ENCODE results near the gene REELD1. TPM values are rescaled to one million over a fixed set of nuclear protein-coding genes. Genes with fewer than 3 reads are reported as not detected.

REELD1 gene
- total and polyA plus RNA-seq, 10 donors = 0.47 to 3.7 (median 1.4) TPM

DNA sequence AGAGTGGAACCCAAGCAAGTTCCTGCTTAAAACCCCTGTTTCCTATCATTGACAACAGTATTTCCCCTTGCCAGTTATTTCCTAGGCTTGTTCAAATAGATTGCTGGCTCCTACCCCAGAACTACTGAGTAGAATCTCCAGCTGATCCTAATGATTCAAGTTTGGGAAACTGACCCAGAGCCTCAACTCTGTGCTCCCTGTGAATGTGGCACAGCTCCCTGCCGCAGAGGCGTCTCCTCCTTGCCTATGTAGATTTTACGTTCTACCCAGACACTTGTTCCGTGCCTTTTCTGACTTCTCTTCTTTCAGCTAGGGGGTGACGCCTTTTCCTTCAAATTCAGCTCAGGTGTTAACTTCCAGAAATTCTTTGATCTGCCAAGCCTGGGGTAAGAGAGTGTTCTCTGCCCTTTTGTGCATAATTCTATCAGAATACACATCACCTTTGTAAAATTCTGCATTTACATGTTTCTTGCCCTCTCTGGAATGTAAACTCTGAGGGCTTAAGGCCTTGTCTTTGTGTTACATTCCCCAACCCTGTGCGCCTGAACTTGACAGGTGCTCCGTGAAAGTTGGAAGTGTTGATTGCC, 34.5 kb upstream of the REELD1 start:
- WGBS, 5 donors = 83 to 89% (median 86%) methylated on average over 7 of the region's 7 CpGs
- no peak for DNase-seq
- Histone ChIP-seq H3K27me3 (replicated peaks in 1 of 7) (no peaks in the 10 kb centered on the region), H3K4me3 (no peak overlapping the region), H3K36me3 (peaks cover 0 to 42% (median 10%) of the 10 kb centered on the region in 6 donors), H3K4me1 (peaks cover 26 to 72% (median 57%) of the 10 kb centered on the region in 6 donors), H3K27ac (peak overlapping the region in 1 of 8 donors; percentile 10), H3K9me3 (no peaks in the 10 kb centered on the region)
- intact Hi-C loops (cut with DNase I; ENCODE audit: low total_unique reads) = no loop called here
- no peak for TF ChIP-seq POLR2AphosphoS5 (IDR thresholded peaks at IDR 0.05)

DNA sequence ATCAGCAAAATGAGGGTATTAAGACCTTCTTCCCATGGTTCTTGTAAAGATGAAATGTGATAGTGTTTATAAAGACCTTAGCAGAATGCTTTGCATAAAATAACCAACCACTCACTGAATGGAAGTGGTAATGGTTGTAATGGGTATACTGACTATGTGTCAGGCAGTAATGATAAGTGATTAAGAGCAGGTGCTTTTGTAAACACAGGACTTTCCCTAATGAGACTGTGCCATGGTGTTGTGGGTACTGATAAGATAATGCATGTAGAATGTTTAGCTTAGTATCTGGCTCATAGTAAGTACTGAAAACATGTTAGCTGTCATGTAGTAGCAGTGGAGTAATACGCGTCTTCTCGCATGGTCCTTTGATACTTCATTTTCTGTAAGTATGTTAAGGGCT, 31.9 kb upstream of the REELD1 start:
- Histone ChIP-seq H3K4me1 (peaks cover 16 to 52% (median 39%) of the 10 kb centered on the region in 6 donors), H3K27ac (no peak overlapping the region), H3K9me3 (no peaks in the 10 kb centered on the region), H3K27me3 (replicated peaks in 1 of 7) (no peaks in the 10 kb centered on the region), H3K36me3 (peaks cover 0 to 68% (median 24%) of the 10 kb centered on the region in 6 donors), H3K4me3 (no peak overlapping the region)
- DNase-seq = no peak
- 94 to 97% (median 97%) methylated on average over 3 of the region's 3 CpGs for WGBS, 5 donors
- no peak for TF ChIP-seq POLR2A (IDR thresholded peaks at IDR 0.05)
- no peak for TF ChIP-seq POLR2AphosphoS5 (IDR thresholded peaks at IDR 0.05)
- TF ChIP-seq CTCF (IDR thresholded peaks at IDR 0.05 in 8 of 11, conservative IDR thresholded peaks at IDR 0.05 in 3 of 11) = no peak
- intact Hi-C loops (cut with DNase I; ENCODE audit: low total_unique reads) = no loop called here

DNA sequence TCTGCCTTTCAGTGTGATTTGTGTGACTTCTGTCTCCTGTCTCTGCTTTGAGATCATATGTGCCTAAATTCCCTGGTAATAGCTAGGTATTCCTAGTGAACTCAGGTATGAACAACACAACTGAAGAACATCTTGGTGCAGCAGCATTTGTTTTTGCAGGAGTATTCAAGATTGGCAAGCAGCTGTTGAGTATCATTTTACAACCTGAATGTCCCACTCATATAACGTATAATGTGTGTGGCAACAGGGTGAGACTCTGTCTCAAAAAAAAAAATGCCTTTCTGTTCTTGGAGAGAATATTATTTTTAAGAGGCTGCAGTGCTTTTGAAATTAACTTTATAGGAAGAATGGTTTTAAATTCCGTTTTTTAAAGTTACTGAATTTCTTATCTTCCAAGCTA, 31.1 kb upstream of the REELD1 start:
- TF ChIP-seq POLR2AphosphoS5 (IDR thresholded peaks at IDR 0.05) = no peak
- no peak for TF ChIP-seq CTCF (IDR thresholded peaks at IDR 0.05 in 8 of 11, conservative IDR thresholded peaks at IDR 0.05 in 3 of 11)
- TF ChIP-seq POLR2A (IDR thresholded peaks at IDR 0.05) = no peak
- no peak overlapping the region for H3K4me3 ChIP-seq
- no peaks in the 10 kb centered on the region for H3K9me3 ChIP-seq
- 92 to 97% (median 95%) methylated on average over 2 of the region's 2 CpGs for WGBS, 5 donors
- DNase-seq = no peak
- H3K27ac ChIP-seq = no peak overlapping the region
- H3K4me1 ChIP-seq = peaks cover 8 to 44% (median 32%) of the 10 kb centered on the region in 6 donors
- intact Hi-C loops (cut with DNase I; ENCODE audit: low total_unique reads) = no loop called here
- no peaks in the 10 kb centered on the region for H3K27me3 ChIP-seq (replicated peaks in 1 of 7)
- H3K36me3 ChIP-seq = peaks cover 0 to 76% (median 31%) of the 10 kb centered on the region in 6 donors

DNA sequence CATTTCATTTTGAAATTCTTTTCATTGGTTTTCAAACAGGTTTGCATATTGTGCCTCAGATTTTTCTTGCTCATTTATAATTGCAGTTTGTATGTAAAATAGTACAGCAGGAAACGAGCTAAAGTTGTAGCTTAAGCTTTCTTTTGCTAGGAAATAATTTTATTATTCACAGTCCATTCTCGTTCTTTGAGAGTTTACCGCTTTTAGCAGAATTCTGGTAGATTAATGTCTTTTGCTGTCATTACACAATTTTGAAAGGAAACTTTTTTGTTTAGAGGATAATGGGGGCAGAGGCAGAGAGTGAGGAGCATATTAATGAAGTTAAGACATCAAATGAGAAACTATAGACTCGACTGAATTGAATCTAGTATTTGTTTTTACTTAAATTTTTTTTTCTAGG, 28.3 kb upstream of the REELD1 start:
- TF ChIP-seq CTCF (IDR thresholded peaks at IDR 0.05 in 8 of 11, conservative IDR thresholded peaks at IDR 0.05 in 3 of 11) (no peak), POLR2AphosphoS5 (IDR thresholded peaks at IDR 0.05) (no peak), POLR2A (IDR thresholded peaks at IDR 0.05) (no peak)
- Histone ChIP-seq H3K27ac (no peak overlapping the region), H3K27me3 (replicated peaks in 1 of 7) (no peaks in the 10 kb centered on the region), H3K4me3 (no peak overlapping the region), H3K36me3 (peaks cover 8 to 87% (median 57%) of the 10 kb centered on the region in 6 donors), H3K9me3 (no peaks in the 10 kb centered on the region), H3K4me1 (peaks cover 0 to 16% (median 4%) of the 10 kb centered on the region in 6 donors)
- DNase-seq = no peak
- intact Hi-C loops (cut with DNase I; ENCODE audit: low total_unique reads) = no loop called here
- WGBS, 5 donors = 91 to 94% (median 92%) methylated on average over 4 of the region's 4 CpGs

All from spleen (tissue), 11 donors.